Panc1 (cell line): ENCODE results near the gene STAT3. TPM values are rescaled to one million over a fixed set of nuclear protein-coding genes. Genes with fewer than 3 reads are reported as not detected.

ENCODE experiments used
- ATAC-seq: fragments of 200-7000 bp; cut with Tn5 transposase; 2 replicates; pipeline ENCODE4 v1.9.1; 2020; ENCODE audit warnings: mild to moderate bottlenecking, moderate library complexity
- BruUV-seq: library from RNA; stranded (reverse); fragments of 400-500 nt; replicated peaks from 2 replicates; lab custom pipeline; 2021; lab: Mats Ljungman, UMichigan
- CTCF ChIA-PET: fragments of 300-600 bp; sonication (Branson Sonifier 250); formaldehyde crosslinking; loops from one replicate; lab custom pipeline; 2022; ENCODE audit warnings: antibody characterized with exemption; lab: Charles Lee
- POLR2A ChIA-PET: fragments of 300-600 bp; sonication (Branson Sonifier 250); formaldehyde crosslinking; loops from one replicate; lab custom pipeline; 2022; ENCODE audit warnings: antibody characterized with exemption; lab: Charles Lee
- DNase-seq: peaks from one replicate; pipeline ENCODE4 v3.0.0-alpha.2; 2010; ENCODE audit warnings: low read depth, low spot score
- H3K27ac ChIP-seq: 2 replicates; pipeline ENCODE4 v1.5.1; 2011; ENCODE audit warnings: mild to moderate bottlenecking, low read length, inconsistent platforms
- H3K27me3 ChIP-seq: fragments of 200-500 bp; sonication (Bioruptor generic); 2 replicates; pipeline ENCODE4 v1.6.0; 2014; ENCODE audit warnings: low read length, inconsistent platforms; ENCODE audit not compliant: control insufficient read depth, insufficient read depth
- H3K36me3 ChIP-seq: fragments of 200-500 bp; sonication (Bioruptor generic); 2 replicates; pipeline ENCODE4 v1.5.1; 2014; ENCODE audit warnings: inconsistent platforms, mild to moderate bottlenecking, low read length, moderate library complexity; ENCODE audit not compliant: control insufficient read depth, insufficient read depth
- H3K4me1 ChIP-seq: 2 replicates; pipeline ENCODE4 v1.5.1; 2011; ENCODE audit warnings: inconsistent platforms, mild to moderate bottlenecking, low read length, moderate library complexity; ENCODE audit not compliant: control insufficient read depth, insufficient read depth
- H3K4me3 ChIP-seq, 2 experiments: 2 replicates each; pipeline ENCODE4 v1.5.1; 2011 to 2012; ENCODE audit warnings: low read depth in 2 of 2, low read length in 2 of 2, mild to moderate bottlenecking in 2 of 2, inconsistent platforms in 1 of 2, moderate library complexity in 1 of 2
- H3K9me3 ChIP-seq: fragments of 200-500 bp; sonication (Bioruptor generic); 2 replicates; pipeline ENCODE4 v1.5.1; 2014; ENCODE audit warnings: low read depth, mild to moderate bottlenecking, inconsistent platforms, low read length, moderate library complexity; ENCODE audit not compliant: control insufficient read depth, insufficient read depth
- POLR2AphosphoS5 ChIP-seq: IDR thresholded peaks from 2 replicates; pipeline ENCODE4 v1.6.1; 2012; ENCODE audit warnings: mild to moderate bottlenecking, low read depth, low read length, moderate library complexity
- REST ChIP-seq, 2 experiments: IDR thresholded peaks; 2 replicates each; pipeline ENCODE4 v1.6.1; 2011 to 2012; ENCODE audit warnings: low read depth in 2 of 2, control low read depth in 1 of 2, low read length in 1 of 2, mild to moderate bottlenecking in 1 of 2, moderate library complexity in 1 of 2; ENCODE audit not compliant: insufficient read depth in 1 of 2
- SIN3A ChIP-seq: IDR thresholded peaks from 2 replicates; pipeline ENCODE4 v1.6.1; 2012; ENCODE audit warnings: low read depth, mild to moderate bottlenecking, low read length, moderate library complexity, borderline replicate concordance; ENCODE audit not compliant: insufficient read depth
- TCF7L2 ChIP-seq: IDR thresholded peaks from 2 replicates; pipeline ENCODE4 v1.6.1; 2011; ENCODE audit warnings: mild to moderate bottlenecking, low read depth, low read length, inconsistent platforms
- in situ Hi-C: cut with HindIII; loops from 2 replicates; pipeline ENCODE4 v1.10.0; 2016; ENCODE audit warnings: low sequenced_read_pairs, low pct_unique_long_range_greater_than_20kb
- intact Hi-C: fragments of 100-400 bp; cut with micrococcal nuclease; formaldehyde crosslinking; loops from one replicate; pipeline ENCODE4 v1.10.0; 2022; ENCODE audit not compliant: unreplicated experiment
- total RNA-seq: library from RNA; stranded (reverse); gene quantifications from one replicate; pipeline ENCODE4 v1.2.1, GENCODE V29; 2021; ENCODE audit not compliant: unreplicated experiment
- TF ChIP-seq, protein P1 (sequence below): fragments of 450-650 bp; IDR thresholded peaks from 2 replicates; pipeline ENCODE4 v1.5.1; 2017; ENCODE audit warnings: mild to moderate bottlenecking

Gene STAT3
- total RNA-seq, 1 experiment from 2014 or later = 287 TPM

DNA sequence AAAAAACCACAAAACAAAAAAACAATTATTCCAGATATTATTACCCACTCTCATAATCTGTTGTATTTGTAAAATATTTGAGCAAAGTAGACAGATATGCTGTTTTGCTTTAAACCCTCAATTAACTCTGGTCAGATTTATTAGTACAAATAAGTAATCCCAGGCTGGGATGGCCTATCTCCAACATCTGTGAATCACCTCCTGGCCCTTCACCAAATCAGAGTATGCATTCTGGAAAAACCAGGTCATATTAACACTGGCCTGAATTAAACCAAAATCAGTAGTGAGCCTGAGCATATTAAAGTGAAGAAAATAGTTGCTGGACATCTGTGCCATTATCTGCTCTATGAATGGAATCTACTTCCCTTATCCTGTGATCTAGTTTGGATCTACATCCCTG, 41.0 kb downstream of the STAT3 start:
- no peak overlapping the region for H3K4me3 ChIP-seq
- in situ Hi-C loops (no loop called here), intact Hi-C loops (no loop called here)
- CTCF ChIA-PET = no interaction called here
- no peaks in the 10 kb centered on the region for H3K27me3 ChIP-seq
- POLR2A ChIA-PET = no interaction called here
- peak; percentile 52 for DNase-seq
- H3K36me3 ChIP-seq = peaks cover 8% of the 10 kb centered on the region; the same call in 1 of the 2 replicates
- no peaks in the 10 kb centered on the region for H3K9me3 ChIP-seq
- peak overlapping the region; percentile 53 for H3K27ac ChIP-seq
- no TSS peak for BruUV-seq
- TF ChIP-seq REST (IDR thresholded peaks at IDR 0.05; ENCODE audit: insufficient read depth in 1 of 2, low read depth in 2 of 2, low read length in 1 of 2) = no peak
- no peak for TF ChIP-seq SIN3A
- TF ChIP-seq, protein P1, sequence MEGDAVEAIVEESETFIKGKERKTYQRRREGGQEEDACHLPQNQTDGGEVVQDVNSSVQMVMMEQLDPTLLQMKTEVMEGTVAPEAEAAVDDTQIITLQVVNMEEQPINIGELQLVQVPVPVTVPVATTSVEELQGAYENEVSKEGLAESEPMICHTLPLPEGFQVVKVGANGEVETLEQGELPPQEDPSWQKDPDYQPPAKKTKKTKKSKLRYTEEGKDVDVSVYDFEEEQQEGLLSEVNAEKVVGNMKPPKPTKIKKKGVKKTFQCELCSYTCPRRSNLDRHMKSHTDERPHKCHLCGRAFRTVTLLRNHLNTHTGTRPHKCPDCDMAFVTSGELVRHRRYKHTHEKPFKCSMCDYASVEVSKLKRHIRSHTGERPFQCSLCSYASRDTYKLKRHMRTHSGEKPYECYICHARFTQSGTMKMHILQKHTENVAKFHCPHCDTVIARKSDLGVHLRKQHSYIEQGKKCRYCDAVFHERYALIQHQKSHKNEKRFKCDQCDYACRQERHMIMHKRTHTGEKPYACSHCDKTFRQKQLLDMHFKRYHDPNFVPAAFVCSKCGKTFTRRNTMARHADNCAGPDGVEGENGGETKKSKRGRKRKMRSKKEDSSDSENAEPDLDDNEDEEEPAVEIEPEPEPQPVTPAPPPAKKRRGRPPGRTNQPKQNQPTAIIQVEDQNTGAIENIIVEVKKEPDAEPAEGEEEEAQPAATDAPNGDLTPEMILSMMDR = no peak
- TF ChIP-seq POLR2AphosphoS5 = no peak
- no peak for TF ChIP-seq TCF7L2
- peaks cover 10% of the 10 kb centered on the region for H3K4me1 ChIP-seq
- peak; percentile 73 for ATAC-seq

DNA sequence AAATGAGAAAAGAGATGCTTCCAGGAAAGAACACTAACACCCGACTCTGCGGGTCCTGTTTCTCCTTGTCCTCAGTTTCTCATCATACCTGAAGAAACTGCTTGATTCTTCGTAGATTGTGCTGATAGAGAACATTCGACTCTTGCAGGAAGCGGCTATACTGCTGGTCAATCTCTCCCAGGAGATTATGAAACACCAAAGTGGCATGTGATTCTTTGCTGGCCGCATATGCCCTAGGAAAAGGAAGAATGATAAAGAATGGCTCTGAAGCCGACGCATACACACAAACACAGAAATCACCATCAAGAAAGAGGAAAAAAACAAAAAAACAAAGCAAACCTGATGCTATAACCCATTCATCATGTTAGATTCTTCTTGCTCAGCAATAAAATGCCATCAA, 41.8 kb downstream of the STAT3 start:
- Histone ChIP-seq H3K36me3 (peaks cover 8% of the 10 kb centered on the region; the same call in 1 of the 2 replicates), H3K4me3 (no peak overlapping the region), H3K27ac (peak overlapping the region; percentile 73), H3K9me3 (no peaks in the 10 kb centered on the region), H3K27me3 (no peaks in the 10 kb centered on the region), H3K4me1 (peaks cover 10% of the 10 kb centered on the region)
- no peak for ATAC-seq
- no peak for TF ChIP-seq POLR2AphosphoS5
- TF ChIP-seq REST (IDR thresholded peaks at IDR 0.05; ENCODE audit: insufficient read depth in 1 of 2, low read depth in 2 of 2, low read length in 1 of 2) = no peak
- no peak for TF ChIP-seq SIN3A
- ChIA-PET CTCF (no interaction called here), POLR2A (no interaction called here)
- intact Hi-C loops (no loop called here), in situ Hi-C loops (no loop called here)
- BruUV-seq = no TSS peak
- no peak for DNase-seq
